ENCODE results near the gene PERCC1. TPM values are rescaled to one million over a fixed set of nuclear protein-coding genes. Genes with fewer than 3 reads are reported as not detected.

Gene PERCC1
- total and polyA plus RNA-seq, 9 of the 15 experiments (the other 6 are each of a cell fraction or from before 2014, with no cell fraction given) = not detected

DNA sequence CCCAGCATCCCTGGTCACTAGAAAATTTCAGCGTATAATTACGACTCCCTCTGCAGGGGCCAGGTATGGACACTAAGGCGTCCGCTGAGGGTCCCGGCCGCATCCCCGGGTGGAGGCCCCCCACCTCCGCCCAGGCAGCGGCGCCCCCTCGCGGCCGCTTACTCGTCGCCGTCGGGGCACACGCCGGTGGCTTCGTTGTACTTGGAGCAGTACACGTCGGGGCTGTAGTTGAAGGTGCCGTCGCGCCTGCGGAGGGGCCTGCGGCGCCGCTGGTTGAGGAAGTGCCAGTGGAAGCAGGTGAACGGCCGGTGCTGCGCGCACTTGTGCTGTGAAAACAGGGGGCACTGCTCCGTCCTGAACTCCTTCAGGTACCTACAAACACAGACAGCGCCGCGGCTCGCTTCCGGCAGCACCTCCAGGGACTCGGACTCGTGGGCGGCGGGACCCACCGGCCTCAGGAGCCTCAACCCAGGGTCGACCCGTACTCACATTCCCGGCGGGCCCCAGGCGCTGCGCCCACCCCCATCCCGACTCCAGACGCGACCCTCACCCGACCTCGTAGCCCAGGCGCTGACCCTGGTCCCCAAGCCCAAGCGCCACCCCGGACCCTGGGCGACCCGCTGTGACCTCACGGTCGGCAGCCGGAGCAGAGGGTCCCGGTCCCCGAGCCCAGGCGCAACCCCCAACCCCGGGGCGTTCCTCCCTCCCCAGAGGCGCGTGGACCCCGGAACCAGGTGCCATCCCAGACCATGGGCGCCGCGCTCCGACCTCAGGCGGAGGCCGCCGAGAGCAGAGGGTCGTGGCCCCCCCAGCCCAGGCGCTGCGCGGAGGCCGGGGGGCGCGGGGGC, 17.0 kb upstream of the PERCC1 start (continued):
- TF ChIP-seq, protein P1, sequence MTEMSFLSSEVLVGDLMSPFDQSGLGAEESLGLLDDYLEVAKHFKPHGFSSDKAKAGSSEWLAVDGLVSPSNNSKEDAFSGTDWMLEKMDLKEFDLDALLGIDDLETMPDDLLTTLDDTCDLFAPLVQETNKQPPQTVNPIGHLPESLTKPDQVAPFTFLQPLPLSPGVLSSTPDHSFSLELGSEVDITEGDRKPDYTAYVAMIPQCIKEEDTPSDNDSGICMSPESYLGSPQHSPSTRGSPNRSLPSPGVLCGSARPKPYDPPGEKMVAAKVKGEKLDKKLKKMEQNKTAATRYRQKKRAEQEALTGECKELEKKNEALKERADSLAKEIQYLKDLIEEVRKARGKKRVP (CRISPR knock-in tag; IDR thresholded peaks at IDR 0.05) = no peak
- TF ChIP-seq GATAD2A (IDR thresholded peaks at IDR 0.05) (0 out of 2 replicates have a peak, but pooled peaks have one; percentile 37), CTBP1 (IDR thresholded peaks at IDR 0.05; ENCODE audit: borderline replicate concordance) (peak; percentile 75; the same call in 1 of the 2 replicates), CCNT2 (IDR thresholded peaks at IDR 0.05; ENCODE audit: borderline replicate concordance, extremely low read depth, insufficient read length, low read depth, low read length) (peak; percentile 24), GABPB1 (CRISPR knock-in tag; IDR thresholded peaks at IDR 0.05) (peak; percentile 79), KAT7 (CRISPR knock-in tag; IDR thresholded peaks at IDR 0.05; ENCODE audit: borderline replicate concordance) (peak; percentile 73; the same call in 1 of the 2 replicates), CEBPG (CRISPR knock-in tag; IDR thresholded peaks at IDR 0.05) (no peak; the same call in 1 of the 2 replicates), CEBPG (tag; conservative IDR thresholded peaks at IDR 0.05 in 1 of 2, IDR thresholded peaks at IDR 0.05 in 1 of 2) (no peak), DMBX1 (CRISPR knock-in tag; IDR thresholded peaks at IDR 0.05; ENCODE audit: borderline replicate concordance) (no peak), WHSC1 (IDR thresholded peaks at IDR 0.05; ENCODE audit: low read length) (no peak), KDM1A (IDR thresholded peaks at IDR 0.05) (peak in 1 of 2 experiments; percentile 85; a peak in 2 of 4 replicates), RBFOX2 (IDR thresholded peaks at IDR 0.05; ENCODE audit: low read depth, low read length) (peak; percentile 67), SIN3B (IDR thresholded peaks at IDR 0.05; ENCODE audit: low read depth) (peak; percentile 41; the same call in 1 of the 2 replicates), U2AF2 (optimal IDR thresholded peaks at IDR 0.05; ENCODE audit: low read depth, low read length) (no peak), JUN (IDR thresholded peaks at IDR 0.05; ENCODE audit: borderline replicate concordance, low read depth, low read length) (no peak), JUN (CRISPR knock-in tag; IDR thresholded peaks at IDR 0.05; ENCODE audit: borderline replicate concordance) (0 out of 2 replicates have a peak, but pooled peaks have one; percentile 15)
- TF ChIP-seq, protein P2, sequence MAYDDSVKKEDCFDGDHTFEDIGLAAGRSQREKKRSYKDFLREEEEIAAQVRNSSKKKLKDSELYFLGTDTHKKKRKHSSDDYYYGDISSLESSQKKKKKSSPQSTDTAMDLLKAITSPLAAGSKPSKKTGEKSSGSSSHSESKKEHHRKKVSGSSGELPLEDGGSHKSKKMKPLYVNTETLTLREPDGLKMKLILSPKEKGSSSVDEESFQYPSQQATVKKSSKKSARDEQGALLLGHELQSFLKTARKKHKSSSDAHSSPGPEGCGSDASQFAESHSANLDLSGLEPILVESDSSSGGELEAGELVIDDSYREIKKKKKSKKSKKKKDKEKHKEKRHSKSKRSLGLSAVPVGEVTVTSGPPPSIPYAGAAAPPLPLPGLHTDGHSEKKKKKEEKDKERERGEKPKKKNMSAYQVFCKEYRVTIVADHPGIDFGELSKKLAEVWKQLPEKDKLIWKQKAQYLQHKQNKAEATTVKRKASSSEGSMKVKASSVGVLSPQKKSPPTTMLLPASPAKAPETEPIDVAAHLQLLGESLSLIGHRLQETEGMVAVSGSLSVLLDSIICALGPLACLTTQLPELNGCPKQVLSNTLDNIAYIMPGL (CRISPR knock-in tag; IDR thresholded peaks at IDR 0.05) = 0 out of 2 replicates have a peak, but pooled peaks have one; percentile 72
- TF ChIP-seq, protein P3, sequence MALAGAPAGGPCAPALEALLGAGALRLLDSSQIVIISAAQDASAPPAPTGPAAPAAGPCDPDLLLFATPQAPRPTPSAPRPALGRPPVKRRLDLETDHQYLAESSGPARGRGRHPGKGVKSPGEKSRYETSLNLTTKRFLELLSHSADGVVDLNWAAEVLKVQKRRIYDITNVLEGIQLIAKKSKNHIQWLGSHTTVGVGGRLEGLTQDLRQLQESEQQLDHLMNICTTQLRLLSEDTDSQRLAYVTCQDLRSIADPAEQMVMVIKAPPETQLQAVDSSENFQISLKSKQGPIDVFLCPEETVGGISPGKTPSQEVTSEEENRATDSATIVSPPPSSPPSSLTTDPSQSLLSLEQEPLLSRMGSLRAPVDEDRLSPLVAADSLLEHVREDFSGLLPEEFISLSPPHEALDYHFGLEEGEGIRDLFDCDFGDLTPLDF (CRISPR knock-in tag; IDR thresholded peaks at IDR 0.05) = peak; percentile 13; the same call in 1 of the 2 replicates
- TF ChIP-seq, protein P4, sequence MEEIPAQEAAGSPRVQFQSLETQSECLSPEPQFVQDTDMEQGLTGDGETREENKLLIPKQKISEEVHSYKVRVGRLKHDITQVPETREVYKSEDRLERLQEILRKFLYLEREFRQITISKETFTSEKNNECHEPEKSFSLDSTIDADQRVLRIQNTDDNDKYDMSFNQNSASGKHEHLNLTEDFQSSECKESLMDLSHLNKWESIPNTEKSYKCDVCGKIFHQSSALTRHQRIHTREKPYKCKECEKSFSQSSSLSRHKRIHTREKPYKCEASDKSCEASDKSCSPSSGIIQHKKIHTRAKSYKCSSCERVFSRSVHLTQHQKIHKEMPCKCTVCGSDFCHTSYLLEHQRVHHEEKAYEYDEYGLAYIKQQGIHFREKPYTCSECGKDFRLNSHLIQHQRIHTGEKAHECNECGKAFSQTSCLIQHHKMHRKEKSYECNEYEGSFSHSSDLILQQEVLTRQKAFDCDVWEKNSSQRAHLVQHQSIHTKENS (CRISPR knock-in tag; IDR thresholded peaks at IDR 0.05) = no peak
- TF ChIP-seq, protein P5, sequence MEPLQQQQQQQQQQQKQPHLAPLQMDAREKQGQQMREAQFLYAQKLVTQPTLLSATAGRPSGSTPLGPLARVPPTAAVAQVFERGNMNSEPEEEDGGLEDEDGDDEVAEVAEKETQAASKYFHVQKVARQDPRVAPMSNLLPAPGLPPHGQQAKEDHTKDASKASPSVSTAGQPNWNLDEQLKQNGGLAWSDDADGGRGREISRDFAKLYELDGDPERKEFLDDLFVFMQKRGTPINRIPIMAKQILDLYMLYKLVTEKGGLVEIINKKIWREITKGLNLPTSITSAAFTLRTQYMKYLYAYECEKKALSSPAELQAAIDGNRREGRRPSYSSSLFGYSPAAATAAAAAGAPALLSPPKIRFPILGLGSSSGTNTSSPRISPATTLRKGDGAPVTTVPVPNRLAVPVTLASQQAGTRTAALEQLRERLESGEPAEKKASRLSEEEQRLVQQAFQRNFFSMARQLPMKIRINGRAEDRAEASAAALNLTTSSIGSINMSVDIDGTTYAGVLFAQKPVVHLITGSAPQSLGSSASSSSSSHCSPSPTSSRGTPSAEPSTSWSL (CRISPR knock-in tag; IDR thresholded peaks at IDR 0.05; ENCODE audit: borderline replicate concordance) = no peak

Measured in K562 (cell line).